RWPE1 (cell line): Measurements from ENCODE around the gene CUBN.
A peak's percentile ranks its signal among the peaks of the same experiment; 100 is the strongest.

ENCODE experiments used
- CTCF ChIA-PET: fragments of 350-600 bp; sonication (Branson Sonifier 250); formaldehyde crosslinking; extraction: SDS; loops from one replicate; lab custom pipeline; 2021; lab: Yijun Ruan, JAX
- POLR2A ChIA-PET: fragments of 400-600 bp; formaldehyde crosslinking; extraction: SDS; loops from one replicate; lab custom pipeline; 2020; ENCODE audit warnings: antibody characterized with exemption; ENCODE audit not compliant: low non-redundant PET; lab: Yijun Ruan, JAX
- DNase-seq: peaks from one replicate; pipeline ENCODE4 v3.0.0; 2012; ENCODE audit warnings: low spot score
- H3K27ac ChIP-seq: fragments of 450-650 bp; 2 replicates; pipeline ENCODE4 v1.5.1; 2017
- CTCF ChIP-seq: fragments of 450-650 bp; conservative IDR thresholded peaks from 2 replicates; pipeline ENCODE4 v1.5.1; 2017; ENCODE audit warnings: low read depth, mild to moderate bottlenecking

CUBN gene

DNA sequence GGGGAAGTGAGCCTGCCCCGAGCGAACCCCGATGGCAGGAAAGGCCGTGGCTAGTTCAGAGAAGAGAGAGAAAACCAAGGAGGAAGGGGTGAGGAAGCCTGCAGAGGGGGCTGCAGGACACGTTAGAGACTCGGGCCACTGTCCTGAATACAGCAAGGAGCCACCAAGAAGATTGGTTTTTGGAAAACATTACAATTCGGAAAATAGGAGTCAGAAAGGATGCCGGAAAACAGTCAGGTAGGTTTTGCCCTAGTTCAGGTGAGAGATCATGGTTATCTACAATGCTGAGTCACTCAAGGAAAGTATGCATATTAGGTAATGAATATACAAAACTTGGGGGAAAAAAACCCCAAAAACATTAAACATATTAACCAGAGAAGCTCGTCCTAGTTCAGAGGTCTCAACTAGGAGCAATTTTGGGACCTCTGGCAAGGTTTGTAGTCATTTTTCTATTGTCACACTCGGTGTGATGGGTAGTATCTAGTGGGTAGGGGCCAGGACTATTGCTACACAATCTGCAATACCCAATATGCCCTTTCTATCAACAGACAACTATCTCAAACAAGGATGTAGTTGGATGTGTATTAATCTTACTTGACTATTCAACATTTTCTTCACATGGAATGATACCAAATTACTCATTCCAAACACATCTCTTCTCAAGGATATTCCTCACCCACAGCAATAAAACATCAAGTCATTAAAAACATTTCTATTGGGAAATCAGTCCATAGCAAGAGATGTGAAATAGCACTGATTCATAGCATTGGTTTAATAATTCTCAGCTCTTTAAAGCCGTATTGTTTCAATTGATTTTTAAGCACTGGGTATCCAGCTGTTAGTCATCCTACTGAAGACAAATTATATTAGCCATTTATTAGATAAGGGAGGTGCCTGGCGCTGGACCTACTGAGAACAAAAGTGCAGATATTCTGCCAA, 238.0 kb downstream of the CUBN start:
- no peak; the same call in 1 of the 2 replicates for TF ChIP-seq CTCF
- CTCF ChIA-PET: interaction anchor here (0.5 to 0.7 kb wide), 2 partner anchors 276 to 1384 kb away, joined by 3 read pairs; no protein-coding TSS in a partner anchor
- POLR2A ChIA-PET: no interaction called here
- peak overlapping the region; percentile 49 for H3K27ac ChIP-seq
- peak; percentile 63 for DNase-seq

- TF ChIP-seq CTCF: no peak
- CTCF ChIA-PET: interaction anchor here (0.6 to 0.7 kb wide), 3 partner anchors 19 to 387 kb away, joined by 3 to 6 read pairs (median 5); no protein-coding TSS in a partner anchor
- POLR2A ChIA-PET: no interaction called here
- DNase-seq: no peak
- no peak overlapping the region for H3K27ac ChIP-seq
Observed at GRCh38 chr10:16890691-16891090, 238.9 kb downstream of the CUBN start.

- no peak overlapping the region for H3K27ac ChIP-seq
- POLR2A ChIA-PET: no interaction called here
- no peak for TF ChIP-seq CTCF
- CTCF ChIA-PET: no interaction called here
- no peak for DNase-seq
Observed at GRCh38 chr10:16887565-16887964, 242.0 kb downstream of the CUBN start.

DNA sequence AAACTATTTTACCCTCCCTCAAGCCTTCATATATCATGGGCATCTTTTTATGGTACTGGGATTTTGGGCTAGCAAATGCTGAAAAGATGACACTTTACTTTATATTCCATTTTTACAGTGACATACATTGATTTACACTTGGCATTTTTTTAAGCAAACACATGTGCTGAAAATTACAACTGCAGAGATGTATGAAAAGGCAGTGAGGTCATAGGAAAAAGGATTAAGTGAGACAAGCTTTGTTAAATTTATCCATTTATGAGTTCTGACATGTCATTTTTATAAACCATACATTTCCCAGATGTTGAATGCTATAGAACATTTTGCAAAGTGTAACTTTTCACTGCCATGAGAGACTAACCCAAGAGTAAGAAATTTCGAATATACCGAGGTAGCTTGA, 243.6 kb downstream of the CUBN start:
- TF ChIP-seq CTCF: no peak
- H3K27ac ChIP-seq: no peak overlapping the region
- no peak for DNase-seq
- CTCF ChIA-PET: no interaction called here
- POLR2A ChIA-PET: no interaction called here

- H3K27ac ChIP-seq: no peak overlapping the region
- TF ChIP-seq CTCF: no peak
- no peak for DNase-seq
- ChIA-PET CTCF (no interaction called here), POLR2A (no interaction called here)
Observed at GRCh38 chr10:16884497-16884896, 245.1 kb downstream of the CUBN start.

- no peak for TF ChIP-seq CTCF
- no peak overlapping the region for H3K27ac ChIP-seq
- ChIA-PET CTCF (no interaction called here), POLR2A (no interaction called here)
- DNase-seq: no peak
Observed at GRCh38 chr10:16883084-16883483, 246.5 kb downstream of the CUBN start.
